ENCODE data around the gene CLCN1.

CLCN1 gene

DNA sequence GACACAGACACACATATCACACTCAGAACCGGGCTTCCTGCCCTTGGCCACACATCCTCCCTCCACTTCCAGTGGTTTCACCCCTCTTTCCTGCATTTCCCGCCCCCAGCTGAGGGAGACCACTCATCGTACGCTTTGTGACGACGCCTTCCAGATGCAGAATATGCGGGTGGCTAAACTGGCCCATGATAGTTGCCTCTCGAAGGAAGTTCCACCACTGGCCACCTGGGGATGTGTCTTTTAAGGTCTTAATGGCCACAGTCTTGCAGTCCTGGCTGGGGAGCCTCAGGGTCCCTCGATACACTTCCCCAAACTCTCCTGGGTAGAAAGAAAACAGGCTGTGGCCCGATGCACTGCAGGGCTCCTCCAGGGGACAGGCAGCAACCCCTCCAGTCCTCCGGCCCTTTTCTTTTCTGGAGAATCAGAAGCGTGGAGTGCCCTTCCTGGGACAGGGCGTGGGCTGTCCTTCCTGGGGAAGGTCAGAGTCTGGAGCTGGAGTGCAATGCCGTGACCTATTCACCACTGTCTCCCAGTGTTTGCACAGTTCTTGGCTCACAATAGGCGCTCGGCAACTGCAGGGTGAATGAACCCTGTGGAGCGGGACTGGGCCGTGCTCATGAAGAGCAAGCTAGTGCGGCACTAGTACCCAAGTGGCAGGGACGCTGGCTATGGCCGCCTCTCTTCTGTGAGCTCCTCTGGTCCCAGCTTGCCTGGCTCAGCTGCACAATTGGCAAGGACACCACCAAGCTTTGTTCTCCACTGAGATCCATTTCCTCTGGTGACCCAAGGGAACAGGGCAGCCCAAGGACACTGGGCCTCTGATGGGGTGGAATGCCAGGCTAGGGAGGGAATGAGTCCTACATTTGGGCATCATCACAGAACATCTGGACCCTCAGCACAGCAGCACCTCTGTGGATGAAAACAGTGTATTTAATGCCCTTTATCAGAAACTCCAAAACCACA lies 79.6 kb downstream of the CLCN1 start:
- TF ChIP-seq, protein P1, sequence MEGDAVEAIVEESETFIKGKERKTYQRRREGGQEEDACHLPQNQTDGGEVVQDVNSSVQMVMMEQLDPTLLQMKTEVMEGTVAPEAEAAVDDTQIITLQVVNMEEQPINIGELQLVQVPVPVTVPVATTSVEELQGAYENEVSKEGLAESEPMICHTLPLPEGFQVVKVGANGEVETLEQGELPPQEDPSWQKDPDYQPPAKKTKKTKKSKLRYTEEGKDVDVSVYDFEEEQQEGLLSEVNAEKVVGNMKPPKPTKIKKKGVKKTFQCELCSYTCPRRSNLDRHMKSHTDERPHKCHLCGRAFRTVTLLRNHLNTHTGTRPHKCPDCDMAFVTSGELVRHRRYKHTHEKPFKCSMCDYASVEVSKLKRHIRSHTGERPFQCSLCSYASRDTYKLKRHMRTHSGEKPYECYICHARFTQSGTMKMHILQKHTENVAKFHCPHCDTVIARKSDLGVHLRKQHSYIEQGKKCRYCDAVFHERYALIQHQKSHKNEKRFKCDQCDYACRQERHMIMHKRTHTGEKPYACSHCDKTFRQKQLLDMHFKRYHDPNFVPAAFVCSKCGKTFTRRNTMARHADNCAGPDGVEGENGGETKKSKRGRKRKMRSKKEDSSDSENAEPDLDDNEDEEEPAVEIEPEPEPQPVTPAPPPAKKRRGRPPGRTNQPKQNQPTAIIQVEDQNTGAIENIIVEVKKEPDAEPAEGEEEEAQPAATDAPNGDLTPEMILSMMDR (IDR thresholded peaks at IDR 0.05; ENCODE audit: insufficient read depth, missing control alignments): no peak
- FAIRE-seq: no peak
- no peak for DNase-seq (ENCODE audit: insufficient read length, low spot score)

DNA sequence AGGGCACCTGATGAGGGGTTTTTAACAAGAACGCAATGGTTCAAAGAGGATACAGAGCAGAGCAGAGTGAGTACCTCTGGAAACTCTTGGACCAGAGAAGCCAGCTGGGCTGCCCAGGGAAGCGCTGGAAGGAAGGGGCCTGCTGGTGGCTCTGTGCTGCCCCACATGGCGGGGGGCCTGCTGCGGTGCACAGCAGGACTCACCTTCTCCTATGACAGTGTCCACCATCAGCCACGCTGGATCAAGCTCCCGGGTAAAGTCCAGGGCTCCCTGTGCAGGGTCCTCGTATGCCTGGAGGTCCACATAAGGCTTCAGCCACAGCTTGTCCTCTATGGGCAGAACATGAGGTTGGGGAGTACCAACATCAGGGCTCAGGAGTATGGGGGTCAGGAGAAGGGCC lies 80.3 kb downstream of the CLCN1 start:
- TF ChIP-seq, protein P1 (IDR thresholded peaks at IDR 0.05; ENCODE audit: insufficient read depth, missing control alignments): no peak
- FAIRE-seq (no peak), DNase-seq (ENCODE audit: insufficient read length, low spot score) (no peak)

DNA sequence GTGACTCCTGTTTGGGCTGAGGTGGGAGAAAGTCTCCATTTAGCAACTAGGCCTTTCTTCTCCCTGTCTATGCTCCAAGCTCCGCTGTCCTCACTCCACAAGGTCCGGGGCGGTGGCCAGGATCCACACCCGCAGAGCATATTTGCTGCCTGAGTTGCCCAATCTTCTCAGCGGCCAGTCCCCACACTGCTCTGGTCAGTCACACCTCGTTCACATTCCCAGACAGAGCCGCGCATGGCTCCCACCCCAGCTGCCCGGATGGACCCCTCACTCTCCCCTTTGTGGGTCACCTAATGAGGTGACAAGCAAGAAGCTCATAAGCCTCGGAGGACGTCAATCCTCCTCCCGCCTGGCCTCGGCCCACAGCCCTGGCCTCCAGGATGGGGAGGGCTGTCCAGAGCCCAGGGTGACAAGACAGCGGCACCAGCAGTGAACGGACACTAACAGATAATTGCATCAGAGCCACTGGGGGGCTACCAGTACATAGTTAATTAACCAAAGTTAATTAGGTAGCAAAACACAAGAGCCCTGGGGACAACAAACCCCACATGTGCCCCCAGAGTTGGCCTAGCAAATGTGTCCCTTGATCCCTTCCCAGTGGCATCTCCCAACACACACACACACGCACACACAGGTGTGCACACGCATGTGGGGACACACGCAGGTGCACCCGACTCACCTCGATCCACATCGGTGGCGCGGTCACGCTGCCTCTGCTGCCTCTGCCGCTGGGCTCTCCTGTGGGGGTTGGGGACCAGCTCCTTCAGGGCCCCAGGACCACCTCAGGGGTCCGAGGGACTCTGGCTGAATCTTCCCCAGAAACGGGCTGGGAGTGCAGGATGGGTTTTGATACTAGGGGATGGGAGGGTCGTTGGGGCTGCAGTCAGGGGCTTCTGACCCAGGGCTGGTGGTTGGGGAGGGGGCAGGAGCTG lies 81.0 kb downstream of the CLCN1 start:
- FAIRE-seq (no peak), DNase-seq (ENCODE audit: insufficient read length, low spot score) (no peak)
- TF ChIP-seq, protein P1 (IDR thresholded peaks at IDR 0.05; ENCODE audit: insufficient read depth, missing control alignments): no peak

DNA sequence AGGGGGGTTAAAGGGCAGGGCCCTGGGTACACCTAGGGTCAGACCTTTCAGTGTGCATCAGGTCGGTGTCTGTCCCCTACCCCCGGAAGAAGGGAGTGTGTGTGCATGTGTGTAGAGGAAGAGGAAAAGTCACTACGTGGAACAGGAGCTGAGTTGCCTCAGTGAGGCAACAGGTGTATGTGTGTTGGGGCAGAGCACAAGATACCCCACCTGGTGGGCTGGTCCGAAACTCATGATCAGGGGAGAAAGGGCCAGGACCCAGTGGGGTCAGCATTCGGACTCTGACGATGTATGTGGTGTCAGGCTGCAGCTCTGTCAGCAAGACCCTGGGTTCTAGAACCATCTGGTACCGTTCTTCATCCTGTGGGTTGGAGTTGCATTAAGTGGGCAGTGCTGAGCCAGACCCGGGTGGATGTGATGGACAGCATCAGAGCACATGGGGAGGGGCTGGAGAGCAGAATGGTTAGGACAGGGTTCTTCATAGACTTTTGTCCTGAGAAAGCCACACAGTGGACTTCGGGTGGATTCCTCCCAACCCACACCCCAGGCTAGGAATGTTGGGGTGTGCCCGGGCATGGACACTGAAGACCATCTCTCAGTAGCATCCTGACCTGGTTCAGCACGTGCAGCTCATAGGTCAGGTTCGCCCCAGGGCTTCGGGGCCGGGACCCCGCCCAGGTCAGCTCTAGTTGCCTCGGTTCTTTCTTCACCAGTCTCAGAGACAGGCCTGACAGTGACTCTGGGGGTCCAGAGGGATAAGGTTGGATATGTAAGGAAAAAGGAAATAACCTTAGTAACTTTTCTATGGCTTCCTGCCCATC lies 82.0 kb downstream of the CLCN1 start:
- DNase-seq (ENCODE audit: insufficient read length, low spot score): no peak
- TF ChIP-seq, protein P1 (IDR thresholded peaks at IDR 0.05; ENCODE audit: insufficient read depth, missing control alignments): no peak
- no peak for FAIRE-seq

DNA sequence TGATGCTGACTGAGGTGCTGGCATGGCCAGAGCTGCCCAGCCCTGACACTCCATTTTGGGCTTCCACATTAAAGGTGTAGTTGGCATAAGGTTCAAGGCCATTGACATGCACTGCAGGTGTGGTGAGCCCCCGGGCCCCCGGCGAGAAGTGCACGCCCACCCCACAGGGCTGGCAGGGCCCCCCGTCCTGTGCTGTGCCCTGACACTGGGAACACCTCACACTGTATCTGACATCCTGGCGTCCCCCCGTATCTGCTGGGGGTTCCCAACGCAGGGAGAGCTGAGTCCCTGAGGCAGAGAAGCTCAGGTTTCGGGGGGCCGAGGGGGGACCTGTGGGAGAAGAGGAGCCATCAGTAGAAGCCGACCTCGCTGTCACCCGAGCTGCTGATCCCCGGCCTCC lies 82.7 kb downstream of the CLCN1 start:
- FAIRE-seq (no peak), DNase-seq (ENCODE audit: insufficient read length, low spot score) (no peak)
- TF ChIP-seq, protein P1 (IDR thresholded peaks at IDR 0.05; ENCODE audit: insufficient read depth, missing control alignments): no peak

DNA sequence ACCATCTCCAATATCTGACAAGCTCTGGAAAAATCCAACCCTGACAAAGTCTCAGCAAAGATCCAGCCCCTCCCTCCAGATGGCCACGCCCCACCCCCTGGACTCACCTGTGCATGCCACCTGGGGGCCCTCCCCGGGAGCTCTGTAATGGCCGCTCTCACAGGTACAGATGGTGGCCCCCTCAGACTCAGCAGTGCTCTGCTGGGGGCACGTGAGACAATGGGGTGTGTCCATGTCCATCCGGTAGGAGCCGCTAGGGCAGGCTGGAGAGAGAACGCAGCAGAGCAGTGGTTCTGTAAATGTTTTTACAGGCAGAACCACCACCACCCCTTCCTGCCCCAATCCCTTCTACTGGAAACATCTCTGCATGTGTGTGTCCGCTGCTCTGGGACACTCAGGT lies 83.2 kb downstream of the CLCN1 start:
- TF ChIP-seq, protein P1 (IDR thresholded peaks at IDR 0.05; ENCODE audit: insufficient read depth, missing control alignments): no peak
- FAIRE-seq (no peak), DNase-seq (ENCODE audit: insufficient read length, low spot score) (no peak)
